HG03575 (cell line): ENCODE results near the gene CCDC68.
A peak's percentile ranks its signal among the peaks of the same experiment; 100 is the strongest.

Source experiments
- ATAC-seq: cut with Tn5 transposase; IDR thresholded peaks from one replicate; pipeline ENCODE4 v1.9.1; 2021; ENCODE audit not compliant: unreplicated experiment, insufficient number of reproducible peaks, low FRiP score; ENCODE audit errors: extremely low read depth

The CCDC68 gene

GRCh38 chr18:54962919-54963645, 3.8 kb upstream of the CCDC68 start:
- no peak for ATAC-seq

GRCh38 chr18:54961868-54962267, 2.6 kb upstream of the CCDC68 start:
- no peak for ATAC-seq

- ATAC-seq: no peak
Measured at GRCh38 chr18:54961016-54961423, 1.8 kb upstream of the CCDC68 start.

- no peak for ATAC-seq
Measured at GRCh38 chr18:54960197-54960596, 936 bp upstream of the CCDC68 start.

- ATAC-seq: no peak
Measured at GRCh38 chr18:54957996-54958395, 1.3 kb downstream of the CCDC68 start.

- no peak for ATAC-seq
Measured at GRCh38 chr18:54957296-54957832, 1.9 kb downstream of the CCDC68 start.

GRCh38 chr18:54956506-54956905, 2.8 kb downstream of the CCDC68 start:
- ATAC-seq: no peak

- ATAC-seq: no peak
Measured at GRCh38 chr18:54952026-54952425, 7.2 kb downstream of the CCDC68 start.

- no peak for ATAC-seq
Measured at GRCh38 chr18:54950221-54950620, 9.0 kb downstream of the CCDC68 start.

GRCh38 chr18:54949588-54949987, 9.7 kb downstream of the CCDC68 start:
- ATAC-seq: no peak

GRCh38 chr18:54948350-54948837, 10.9 kb downstream of the CCDC68 start:
- no peak for ATAC-seq

- no peak for ATAC-seq
Measured at GRCh38 chr18:54947091-54947490, 12.2 kb downstream of the CCDC68 start.

GRCh38 chr18:54946149-54946581, 13.1 kb downstream of the CCDC68 start:
- ATAC-seq: peak; percentile 54

GRCh38 chr18:54945576-54946125, 13.6 kb downstream of the CCDC68 start:
- ATAC-seq: no peak

- no peak for ATAC-seq
Measured at GRCh38 chr18:54942569-54942968, 16.7 kb downstream of the CCDC68 start.

GRCh38 chr18:54942144-54942543, 17.1 kb downstream of the CCDC68 start:
- no peak for ATAC-seq

- ATAC-seq: no peak
Measured at GRCh38 chr18:54939361-54939917, 19.8 kb downstream of the CCDC68 start.

- ATAC-seq: no peak
Measured at GRCh38 chr18:54938506-54938905, 20.8 kb downstream of the CCDC68 start.

GRCh38 chr18:54932472-54932871, 26.8 kb downstream of the CCDC68 start:
- ATAC-seq: no peak

GRCh38 chr18:54931152-54931551, 28.1 kb downstream of the CCDC68 start:
- ATAC-seq: no peak
